Endothelial cell (in vitro differentiated cells): ENCODE results near the gene TNFRSF21. TPM values are rescaled to one million over a fixed set of nuclear protein-coding genes. Genes with fewer than 3 reads are reported as not detected.

ENCODE experiments used
- DNase-seq: peaks from one replicate; pipeline ENCODE4 v3.0.0; 2021; ENCODE audit warnings: low spot score
- H3K27ac Mint-ChIP-seq: one replicate; pipeline ENCODE4 v1.8.0; 2021; ENCODE audit warnings: mixed read lengths, inconsistent platforms; ENCODE audit not compliant: unreplicated experiment
- H3K27me3 Mint-ChIP-seq: one replicate; pipeline ENCODE4 v1.8.0; 2021; ENCODE audit warnings: mild to moderate bottlenecking, moderate library complexity, mixed read lengths, inconsistent platforms; ENCODE audit not compliant: unreplicated experiment
- H3K36me3 Mint-ChIP-seq: one replicate; pipeline ENCODE4 v1.8.0; 2021; ENCODE audit warnings: mild to moderate bottlenecking, low read depth, mixed read lengths, inconsistent platforms; ENCODE audit not compliant: unreplicated experiment
- H3K4me1 Mint-ChIP-seq: one replicate; pipeline ENCODE4 v1.8.0; 2021; ENCODE audit warnings: mild to moderate bottlenecking, mixed read lengths, inconsistent platforms; ENCODE audit not compliant: unreplicated experiment
- H3K4me3 Mint-ChIP-seq: one replicate; pipeline ENCODE4 v1.8.0; 2021; ENCODE audit warnings: mild to moderate bottlenecking, mixed read lengths, inconsistent platforms; ENCODE audit not compliant: unreplicated experiment
- H3K9me3 Mint-ChIP-seq: one replicate; pipeline ENCODE4 v1.8.0; 2021; ENCODE audit warnings: mixed read lengths, inconsistent platforms; ENCODE audit not compliant: unreplicated experiment
- total RNA-seq: library from RNA; stranded (reverse); fragmentation: NEBNext Ultra II Directional; extraction: Animal tissue kit (Norgen Biotek cat#: 25700); gene quantifications from one replicate; pipeline ENCODE4 v1.2.1, GENCODE V29; 2021; ENCODE audit not compliant: unreplicated experiment
- TF ChIP-seq, protein P1 (sequence below): fragments of 200-600 bp; sonication (generic); IDR thresholded peaks from one replicate; pipeline ENCODE4 v1.5.0; 2021; ENCODE audit warnings: antibody characterized with exemption; ENCODE audit not compliant: unreplicated experiment

The TNFRSF21 gene
- total RNA-seq, 1 donor from 2014 or later, result 32.5 TPM

DNA sequence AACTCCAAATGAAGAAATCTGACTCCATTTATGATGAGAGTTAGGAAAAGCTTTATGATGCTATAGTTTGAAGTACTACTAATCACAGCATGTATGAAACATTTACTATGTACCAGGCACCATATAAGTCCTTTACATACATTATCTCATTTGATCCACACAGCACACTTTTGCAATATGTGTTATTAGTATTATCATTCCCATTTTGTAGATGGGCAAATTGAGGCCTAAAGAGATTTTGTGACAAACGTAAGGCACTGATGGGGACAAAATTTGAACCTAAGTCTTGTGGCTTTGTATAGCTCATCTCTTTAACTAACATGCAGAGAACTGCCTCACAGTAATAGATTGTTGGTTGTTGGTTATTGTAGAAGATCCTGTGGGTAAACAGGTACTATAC, 14.2 kb upstream of the TNFRSF21 start:
- Mint-ChIP-seq H3K4me1 (no peaks in the 10 kb centered on the region), H3K36me3 (no peaks in the 10 kb centered on the region), H3K9me3 (no peaks in the 10 kb centered on the region), H3K27me3 (no peaks in the 10 kb centered on the region), H3K4me3 (no peak overlapping the region), H3K27ac (no peak overlapping the region)
- DNase-seq, result no peak
- TF ChIP-seq, protein P1, sequence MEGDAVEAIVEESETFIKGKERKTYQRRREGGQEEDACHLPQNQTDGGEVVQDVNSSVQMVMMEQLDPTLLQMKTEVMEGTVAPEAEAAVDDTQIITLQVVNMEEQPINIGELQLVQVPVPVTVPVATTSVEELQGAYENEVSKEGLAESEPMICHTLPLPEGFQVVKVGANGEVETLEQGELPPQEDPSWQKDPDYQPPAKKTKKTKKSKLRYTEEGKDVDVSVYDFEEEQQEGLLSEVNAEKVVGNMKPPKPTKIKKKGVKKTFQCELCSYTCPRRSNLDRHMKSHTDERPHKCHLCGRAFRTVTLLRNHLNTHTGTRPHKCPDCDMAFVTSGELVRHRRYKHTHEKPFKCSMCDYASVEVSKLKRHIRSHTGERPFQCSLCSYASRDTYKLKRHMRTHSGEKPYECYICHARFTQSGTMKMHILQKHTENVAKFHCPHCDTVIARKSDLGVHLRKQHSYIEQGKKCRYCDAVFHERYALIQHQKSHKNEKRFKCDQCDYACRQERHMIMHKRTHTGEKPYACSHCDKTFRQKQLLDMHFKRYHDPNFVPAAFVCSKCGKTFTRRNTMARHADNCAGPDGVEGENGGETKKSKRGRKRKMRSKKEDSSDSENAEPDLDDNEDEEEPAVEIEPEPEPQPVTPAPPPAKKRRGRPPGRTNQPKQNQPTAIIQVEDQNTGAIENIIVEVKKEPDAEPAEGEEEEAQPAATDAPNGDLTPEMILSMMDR, result no peak

DNA sequence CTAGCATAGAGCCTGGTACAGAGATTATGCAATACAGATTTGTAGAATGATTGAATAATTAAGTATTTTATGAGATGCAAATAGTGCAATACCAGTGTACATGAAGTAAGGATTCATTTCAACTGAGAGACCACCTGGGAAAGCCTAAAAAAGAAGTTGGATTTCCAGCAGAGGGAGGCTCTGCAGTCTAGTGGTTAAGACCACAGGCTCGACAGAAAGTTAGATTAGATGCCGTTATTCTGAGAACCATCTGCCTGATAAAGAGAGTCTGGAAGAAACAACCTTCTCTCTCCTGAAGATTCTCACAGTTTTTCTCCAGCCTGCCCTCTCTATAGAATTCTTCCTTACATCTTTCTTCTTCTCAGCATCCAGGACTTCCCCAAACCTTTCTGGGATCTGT, 13.6 kb upstream of the TNFRSF21 start:
- Mint-ChIP-seq H3K9me3 (no peaks in the 10 kb centered on the region), H3K36me3 (no peaks in the 10 kb centered on the region), H3K27ac (no peak overlapping the region), H3K4me3 (no peak overlapping the region), H3K27me3 (no peaks in the 10 kb centered on the region), H3K4me1 (no peaks in the 10 kb centered on the region)
- DNase-seq, result no peak
- TF ChIP-seq, protein P1, result no peak

DNA sequence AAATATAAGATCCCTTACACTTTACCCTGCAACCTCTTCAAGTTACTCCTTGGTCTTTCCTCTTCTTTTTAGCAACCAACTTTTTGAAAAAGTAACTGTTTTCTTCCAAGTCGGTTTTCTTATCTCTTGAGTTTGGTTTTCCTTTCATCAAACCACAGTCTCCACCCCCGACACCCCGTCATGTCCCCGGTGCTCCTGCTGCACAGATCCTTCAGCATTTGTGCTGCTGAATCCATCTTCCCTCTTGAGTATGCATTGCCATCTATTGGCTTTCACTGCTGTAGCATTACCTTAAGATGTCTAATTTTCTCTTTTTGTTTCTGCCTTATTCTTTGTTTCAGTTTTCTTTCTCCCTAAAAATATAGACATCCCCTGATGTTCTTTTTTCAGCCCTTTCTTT, 11.9 kb upstream of the TNFRSF21 start:
- no peak overlapping the region for H3K4me3 Mint-ChIP-seq
- no peaks in the 10 kb centered on the region for H3K9me3 Mint-ChIP-seq
- DNase-seq, result no peak
- no peak overlapping the region for H3K27ac Mint-ChIP-seq
- no peaks in the 10 kb centered on the region for H3K36me3 Mint-ChIP-seq
- peaks cover 6% of the 10 kb centered on the region for H3K4me1 Mint-ChIP-seq
- H3K27me3 Mint-ChIP-seq, result no peaks in the 10 kb centered on the region
- TF ChIP-seq, protein P1, result no peak

DNA sequence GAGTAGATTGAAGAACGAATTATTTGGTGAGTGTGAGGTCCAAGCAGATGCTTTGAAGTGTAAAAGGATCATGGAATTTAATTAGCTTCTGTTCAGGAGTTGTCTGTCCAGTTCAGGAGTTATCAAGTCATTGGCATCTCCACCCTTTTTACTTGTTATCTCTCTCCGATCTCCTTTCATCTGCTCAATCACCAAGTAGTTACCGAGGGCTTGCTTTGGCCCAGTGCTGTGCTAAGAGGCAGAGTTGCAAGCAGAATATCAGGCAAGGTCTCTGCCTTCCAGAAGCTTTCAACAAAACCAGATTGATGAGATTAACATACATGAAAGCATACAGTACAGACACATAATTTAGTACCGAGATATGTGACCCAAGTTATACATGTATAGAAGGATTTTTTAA, 10.2 kb upstream of the TNFRSF21 start:
- H3K4me3 Mint-ChIP-seq, result no peak overlapping the region
- no peak overlapping the region for H3K27ac Mint-ChIP-seq
- H3K27me3 Mint-ChIP-seq, result no peaks in the 10 kb centered on the region
- H3K4me1 Mint-ChIP-seq, result peaks cover 12% of the 10 kb centered on the region
- H3K36me3 Mint-ChIP-seq, result no peaks in the 10 kb centered on the region
- no peak for DNase-seq
- TF ChIP-seq, protein P1, result no peak
- H3K9me3 Mint-ChIP-seq, result no peaks in the 10 kb centered on the region

DNA sequence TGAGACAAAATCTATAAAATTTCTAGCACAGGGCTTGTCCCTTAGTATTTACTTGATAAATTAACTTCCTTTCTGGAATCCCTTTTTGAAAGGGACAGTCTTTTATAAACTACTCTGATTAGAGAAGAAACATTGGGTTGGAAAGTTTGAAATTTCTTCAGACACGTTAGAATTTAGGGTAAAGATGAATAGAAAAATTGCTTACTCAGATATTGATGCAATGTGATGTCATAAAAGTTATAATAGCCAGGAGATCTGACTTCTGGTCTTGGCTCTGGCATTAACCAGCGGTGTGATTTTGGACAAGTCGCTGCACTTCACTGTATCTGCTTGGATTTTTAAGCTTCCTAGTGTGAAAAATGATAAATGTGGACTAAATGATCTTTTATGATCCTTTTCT, 9.7 kb upstream of the TNFRSF21 start:
- H3K9me3 Mint-ChIP-seq, result no peaks in the 10 kb centered on the region
- no peaks in the 10 kb centered on the region for H3K36me3 Mint-ChIP-seq
- H3K27ac Mint-ChIP-seq, result no peak overlapping the region
- no peaks in the 10 kb centered on the region for H3K27me3 Mint-ChIP-seq
- peaks cover 13% of the 10 kb centered on the region for H3K4me1 Mint-ChIP-seq
- DNase-seq, result no peak
- H3K4me3 Mint-ChIP-seq, result no peak overlapping the region
- TF ChIP-seq, protein P1, result no peak
